WTC11 (cell line): ENCODE data around the gene DGLUCY. TPM values are rescaled to one million over a fixed set of nuclear protein-coding genes. Genes with fewer than 3 reads are reported as not detected.
"Not testable (repeated sequence)": the region's sequence is repeated elsewhere in the genome, so short reads cannot be mapped to it uniquely, and the experiment has no call there.

Experiments used
- ATAC-seq: fragments of 200-7000 bp; cut with Tn5 transposase; 2 replicates; pipeline ENCODE4 v1.10.0; 2021; ENCODE audit warnings: mild to moderate bottlenecking, moderate library complexity
- CTCF ChIA-PET: fragments of 300-600 bp; sonication (Branson Sonifier 250); formaldehyde crosslinking; loops from one replicate; lab custom pipeline; 2021; ENCODE audit warnings: antibody characterized with exemption; lab: Charles Lee
- POLR2A ChIA-PET: fragments of 350-600 bp; sonication (Branson Sonifier 250); formaldehyde crosslinking; loops from one replicate; lab custom pipeline; 2021; ENCODE audit warnings: antibody characterized with exemption; lab: Charles Lee
- DNase-seq: peaks from one replicate; pipeline ENCODE4 v3.0.0; 2021; ENCODE audit warnings: low spot score
- H3K27ac Mint-ChIP-seq: 2 replicates; pipeline ENCODE4 v1.8.0; 2021; ENCODE audit warnings: mixed read lengths
- H3K27me3 Mint-ChIP-seq: 2 replicates; pipeline ENCODE4 v1.8.0; 2021; ENCODE audit warnings: low read depth, mild to moderate bottlenecking, moderate library complexity, mixed read lengths
- H3K36me3 Mint-ChIP-seq: 2 replicates; pipeline ENCODE4 v1.8.0; 2021; ENCODE audit warnings: mixed read lengths
- H3K4me1 Mint-ChIP-seq: 2 replicates; pipeline ENCODE4 v1.8.0; 2022; ENCODE audit warnings: mixed read lengths
- H3K4me3 Mint-ChIP-seq: 2 replicates; pipeline ENCODE4 v1.8.0; 2021; ENCODE audit warnings: mild to moderate bottlenecking, moderate library complexity, mixed read lengths
- H3K9me3 Mint-ChIP-seq: 2 replicates; pipeline ENCODE4 v1.8.0; 2021; ENCODE audit warnings: mixed read lengths
- CDX4 ChIP-seq: fragments of 250-450 bp; sonication (Bioruptor Pico); IDR thresholded peaks from 2 replicates; pipeline ENCODE4 v1.9.0; 2021; ENCODE audit warnings: moderate library complexity, mild to moderate bottlenecking, inconsistent platforms, borderline replicate concordance
- CTCF ChIP-seq: fragments of 200-600 bp; IDR thresholded peaks from 2 replicates; pipeline ENCODE4 v1.8.0; 2022; ENCODE audit warnings: antibody characterized with exemption
- E2F1 ChIP-seq: sonication (generic); formaldehyde crosslinking; IDR thresholded peaks from 2 replicates; pipeline ENCODE4 v1.8.0; 2022; ENCODE audit warnings: mild to moderate bottlenecking, missing genetic modification reagents
- E2F5 ChIP-seq: sonication (generic); formaldehyde crosslinking; IDR thresholded peaks from 2 replicates; pipeline ENCODE4 v1.8.1; 2022; ENCODE audit warnings: mild to moderate bottlenecking, moderate library complexity, missing genetic modification reagents
- ERG ChIP-seq: fragments of 250-450 bp; sonication (Bioruptor Pico); IDR thresholded peaks from 2 replicates; pipeline ENCODE4 v1.8.0; 2021; ENCODE audit warnings: mild to moderate bottlenecking
- ETV6 ChIP-seq: sonication (generic); formaldehyde crosslinking; IDR thresholded peaks from 2 replicates; pipeline ENCODE4 v1.8.1; 2022; ENCODE audit warnings: mild to moderate bottlenecking, missing genetic modification reagents
- FOXJ3 ChIP-seq: sonication (generic); formaldehyde crosslinking; IDR thresholded peaks from 2 replicates; pipeline ENCODE4 v1.9.0; 2021; ENCODE audit warnings: missing genetic modification reagents, mild to moderate bottlenecking, borderline replicate concordance
- GRHL2 ChIP-seq: fragments of 250-450 bp; sonication (Bioruptor Pico); IDR thresholded peaks from 2 replicates; pipeline ENCODE4 v1.8.0; 2022; ENCODE audit warnings: mild to moderate bottlenecking, moderate library complexity; ENCODE audit not compliant: insufficient replicate concordance, severe bottlenecking
- MLX ChIP-seq: sonication (generic); formaldehyde crosslinking; IDR thresholded peaks from 2 replicates; pipeline ENCODE4 v1.8.1; 2023; ENCODE audit warnings: mild to moderate bottlenecking, missing genetic modification reagents, moderate library complexity
- NR2C2 ChIP-seq: sonication (generic); formaldehyde crosslinking; IDR thresholded peaks from 2 replicates; pipeline ENCODE4 v1.8.0; 2022; ENCODE audit warnings: mild to moderate bottlenecking, missing genetic modification reagents
- OVOL2 ChIP-seq: fragments of 250-450 bp; sonication (Bioruptor Pico); IDR thresholded peaks from 2 replicates; pipeline ENCODE4 v1.9.0; 2021; ENCODE audit warnings: mild to moderate bottlenecking, borderline replicate concordance
- PRDM15 ChIP-seq: sonication (generic); formaldehyde crosslinking; IDR thresholded peaks from 2 replicates; pipeline ENCODE4 v1.8.0; 2022; ENCODE audit warnings: missing genetic modification reagents
- PRRX2 ChIP-seq: fragments of 250-450 bp; sonication (Bioruptor Pico); IDR thresholded peaks from 2 replicates; pipeline ENCODE4 v1.8.0; 2021; ENCODE audit warnings: mild to moderate bottlenecking
- SMAD4 ChIP-seq: sonication (generic); formaldehyde crosslinking; IDR thresholded peaks from 2 replicates; pipeline ENCODE4 v1.8.0; 2022; ENCODE audit warnings: mild to moderate bottlenecking, missing genetic modification reagents
- SOX15 ChIP-seq: fragments of 250-450 bp; sonication (Bioruptor Pico); IDR thresholded peaks from 2 replicates; pipeline ENCODE4 v1.9.0; 2021; ENCODE audit warnings: mild to moderate bottlenecking
- TEAD1 ChIP-seq: sonication (generic); formaldehyde crosslinking; IDR thresholded peaks from 2 replicates; pipeline ENCODE4 v1.8.0; 2022; ENCODE audit warnings: mild to moderate bottlenecking, missing genetic modification reagents
- USF1 ChIP-seq: sonication (generic); formaldehyde crosslinking; IDR thresholded peaks from 2 replicates; pipeline ENCODE4 v1.8.0; 2022; ENCODE audit warnings: mild to moderate bottlenecking, missing genetic modification reagents
- ZBTB21 ChIP-seq: sonication (generic); formaldehyde crosslinking; IDR thresholded peaks from 2 replicates; pipeline ENCODE4 v1.8.1; 2023; ENCODE audit warnings: mild to moderate bottlenecking, missing genetic modification reagents, borderline replicate concordance
- ZNF317 ChIP-seq: sonication (generic); formaldehyde crosslinking; IDR thresholded peaks from 2 replicates; pipeline ENCODE4 v1.8.1; 2023; ENCODE audit warnings: low read depth, mild to moderate bottlenecking, moderate library complexity, missing genetic modification reagents, borderline replicate concordance
- ZNF423 ChIP-seq: fragments of 250-450 bp; sonication (Bioruptor Pico); IDR thresholded peaks from 2 replicates; pipeline ENCODE4 v2.1.2; 2022; ENCODE audit warnings: mild to moderate bottlenecking, moderate library complexity
- total RNA-seq: library from RNA; stranded (reverse); gene quantifications from 3 replicates; pipeline ENCODE4 v1.2.3, GENCODE V29; 2021

The DGLUCY gene
- total RNA-seq, 1 experiment from 2014 or later: 35.4 TPM

GRCh38 chr14:91094772-91095171 is 19.1 kb upstream of the DGLUCY start (continued):
- TF ChIP-seq CDX4: no peak
- TF ChIP-seq CTCF: no peak
- TF ChIP-seq GRHL2 (CRISPR knock-in tag): no peak
- TF ChIP-seq PRDM15: no peak
- TF ChIP-seq E2F1 (CRISPR knock-in tag): no peak

GRCh38 chr14:91095178-91095577 is 18.7 kb upstream of the DGLUCY start:
- H3K27ac Mint-ChIP-seq: no peak overlapping the region
- ChIA-PET CTCF (no interaction called here), POLR2A (no interaction called here)
- ATAC-seq (no peak), DNase-seq (no peak)
- no peak for TF ChIP-seq SMAD4
- no peak for TF ChIP-seq ZNF423 (CRISPR knock-in tag)
- no peak for TF ChIP-seq FOXJ3
- TF ChIP-seq ZNF317 (CRISPR knock-in tag): no peak
- TF ChIP-seq ETV6 (CRISPR knock-in tag): no peak
- no peak for TF ChIP-seq NR2C2 (CRISPR knock-in tag)
- TF ChIP-seq USF1 (CRISPR knock-in tag): no peak
- no peaks in the 10 kb centered on the region for H3K9me3 Mint-ChIP-seq
- H3K4me3 Mint-ChIP-seq: no peak overlapping the region
- no peaks in the 10 kb centered on the region for H3K27me3 Mint-ChIP-seq
- no peaks in the 10 kb centered on the region for H3K36me3 Mint-ChIP-seq
- no peaks in the 10 kb centered on the region for H3K4me1 Mint-ChIP-seq

GRCh38 chr14:91097657-91098056 is 16.2 kb upstream of the DGLUCY start:
- ATAC-seq, H3K4me1 Mint-ChIP-seq, DNase-seq, H3K9me3 Mint-ChIP-seq, H3K27ac Mint-ChIP-seq, H3K4me3 Mint-ChIP-seq, H3K36me3 Mint-ChIP-seq, H3K27me3 Mint-ChIP-seq: not testable (repeated sequence)
- POLR2A ChIA-PET: interaction anchor here (0.6 kb wide), 1 partner anchor 37 kb away, joined by 3 read pairs; the partner anchor contains the start of gene RPS6KA5
- CTCF ChIA-PET: interaction anchor here (0.7 to 1.5 kb wide), 2 partner anchors 41 to 124 kb away, joined by 3 to 5 read pairs; no protein-coding TSS in a partner anchor

- no peaks in the 10 kb centered on the region for H3K4me1 Mint-ChIP-seq
- POLR2A ChIA-PET: interaction anchor here (0.6 to 0.8 kb wide), 2 partner anchors 9 to 34 kb away, joined by 3 to 5 read pairs; no protein-coding TSS in a partner anchor
- H3K27me3 Mint-ChIP-seq: no peaks in the 10 kb centered on the region
- ATAC-seq: no peak
- no peaks in the 10 kb centered on the region for H3K9me3 Mint-ChIP-seq
- no peak overlapping the region for H3K4me3 Mint-ChIP-seq
- H3K27ac Mint-ChIP-seq: no peak overlapping the region
- CTCF ChIA-PET: interaction anchor here (1.0 to 2.0 kb wide), 4 partner anchors 38 to 196 kb away, joined by 3 to 5 read pairs (median 4); partner anchors contain the start of gene RPS6KA5
- DNase-seq: no peak
- H3K36me3 Mint-ChIP-seq: no peaks in the 10 kb centered on the region
- no peak for TF ChIP-seq PRRX2 (CRISPR knock-in tag)
- no peak for TF ChIP-seq TEAD1 (CRISPR knock-in tag)
- TF ChIP-seq MLX: no peak
- TF ChIP-seq SOX15 (CRISPR knock-in tag): no peak
- no peak for TF ChIP-seq ZNF423 (CRISPR knock-in tag)
- no peak for TF ChIP-seq ERG
- TF ChIP-seq E2F5: no peak
- TF ChIP-seq OVOL2 (CRISPR knock-in tag): no peak
- no peak for TF ChIP-seq ZBTB21 (CRISPR knock-in tag)
Measured at GRCh38 chr14:91098591-91098990, 15.3 kb upstream of the DGLUCY start.
